ENCODE results near the gene CDH4. TPM values are rescaled to one million over a fixed set of nuclear protein-coding genes. Genes with fewer than 3 reads are reported as not detected.

Gene CDH4
- total and polyA plus RNA-seq, 2 donors from 2014 or later, result 1.1 TPM; not detected in 1

- intact Hi-C loops (cut with DNase I), result no loop called here
- H3K9me3 ChIP-seq (ENCODE audit: control insufficient read depth in 2 of 3, insufficient read depth in 1 of 3, low read length in 3 of 3), result peaks cover 0 to 2% (median 0%) of the 10 kb centered on the region in 3 donors
- no peak overlapping the region for H3K27ac ChIP-seq (ENCODE audit: low read depth in 2 of 2, low read length in 2 of 2)
- no peak overlapping the region for H3K9ac ChIP-seq (ENCODE audit: low read length in 3 of 3)
- H3K4me1 ChIP-seq (ENCODE audit: control insufficient read depth in 2 of 3, insufficient read depth in 2 of 3, low read depth in 1 of 3, low read length in 3 of 3), result no peaks in the 10 kb centered on the region
- peak overlapping the region in 1 of 3 donors; percentile 40 for H3K4me3 ChIP-seq (ENCODE audit: low read length in 3 of 3)
- H3K36me3 ChIP-seq (ENCODE audit: control insufficient read depth in 2 of 3, insufficient read depth in 3 of 3, low read length in 3 of 3), result no peaks in the 10 kb centered on the region
- no peak for TF ChIP-seq CTCF (IDR thresholded peaks at IDR 0.05; ENCODE audit: borderline replicate concordance, extremely low read depth, insufficient read depth)
- H3K27me3 ChIP-seq (ENCODE audit: control insufficient read depth, insufficient read depth, low read length), result no peaks in the 10 kb centered on the region
- DNase-seq, result peak in 4 of 5 donors; percentile 22 to 64 (median 41)
- FAIRE-seq, result no peak
Measured at GRCh38 chr20:61387204-61387953, 135.3 kb downstream of the CDH4 start.

- no peak overlapping the region for H3K4me3 ChIP-seq (ENCODE audit: low read length in 3 of 3)
- H3K27ac ChIP-seq (ENCODE audit: low read depth in 2 of 2, low read length in 2 of 2), result no peak overlapping the region
- FAIRE-seq (no peak), DNase-seq (no peak)
- no peaks in the 10 kb centered on the region for H3K27me3 ChIP-seq (ENCODE audit: control insufficient read depth, insufficient read depth, low read length)
- no peak for TF ChIP-seq CTCF (IDR thresholded peaks at IDR 0.05; ENCODE audit: borderline replicate concordance, extremely low read depth, insufficient read depth)
- H3K9me3 ChIP-seq (ENCODE audit: control insufficient read depth in 2 of 3, insufficient read depth in 1 of 3, low read length in 3 of 3), result no peaks in the 10 kb centered on the region
- no peak overlapping the region for H3K9ac ChIP-seq (ENCODE audit: low read length in 3 of 3)
- intact Hi-C loops (cut with DNase I), result no loop called here
- H3K4me1 ChIP-seq (ENCODE audit: control insufficient read depth in 2 of 3, insufficient read depth in 2 of 3, low read depth in 1 of 3, low read length in 3 of 3), result no peaks in the 10 kb centered on the region
- no peaks in the 10 kb centered on the region for H3K36me3 ChIP-seq (ENCODE audit: control insufficient read depth in 2 of 3, insufficient read depth in 3 of 3, low read length in 3 of 3)
Measured at GRCh38 chr20:61387954-61388348, 135.9 kb downstream of the CDH4 start.

GRCh38 chr20:61389077-61389476, 137.0 kb downstream of the CDH4 start:
- no peak for TF ChIP-seq CTCF (IDR thresholded peaks at IDR 0.05; ENCODE audit: borderline replicate concordance, extremely low read depth, insufficient read depth)
- intact Hi-C loops (cut with DNase I), result no loop called here
- no peak for FAIRE-seq

More at GRCh38 chr20:61389077-61389476, 137.0 kb downstream of the CDH4 start:
- DNase-seq, result no peak
- Histone ChIP-seq H3K27me3 (ENCODE audit: control insufficient read depth, insufficient read depth, low read length) (no peaks in the 10 kb centered on the region), H3K36me3 (ENCODE audit: control insufficient read depth in 2 of 3, insufficient read depth in 3 of 3, low read length in 3 of 3) (no peaks in the 10 kb centered on the region), H3K4me3 (ENCODE audit: low read length in 3 of 3) (no peak overlapping the region), H3K9me3 (ENCODE audit: control insufficient read depth in 2 of 3, insufficient read depth in 1 of 3, low read length in 3 of 3) (no peaks in the 10 kb centered on the region), H3K27ac (ENCODE audit: low read depth in 2 of 2, low read length in 2 of 2) (no peak overlapping the region), H3K9ac (ENCODE audit: low read length in 3 of 3) (no peak overlapping the region), H3K4me1 (ENCODE audit: control insufficient read depth in 2 of 3, insufficient read depth in 2 of 3, low read depth in 1 of 3, low read length in 3 of 3) (no peaks in the 10 kb centered on the region)

Measured in kidney (tissue), 14 donors.